SU-DHL-6 (cell line): ENCODE data around the gene PCDHA5.
"Not testable (repeated sequence)": the region's sequence is repeated elsewhere in the genome, so short reads cannot be mapped to it uniquely, and the experiment has no call there.

Experiments used
- EZH2phosphoT487 ChIP-seq: fragments of 200-600 bp; sonication (generic), shearing (Covaris generic); conservative IDR thresholded peaks from 2 replicates; pipeline ENCODE4 v1.6.1; 2018; ENCODE audit warnings: mild to moderate bottlenecking, antibody characterized with exemption, low read length, moderate library complexity, mixed read lengths
- TF ChIP-seq, protein P1 (sequence below): fragments of 200-600 bp; sonication (generic); IDR thresholded peaks from one replicate; pipeline ENCODE4 v1.5.1; 2017; ENCODE audit warnings: antibody characterized with exemption, mild to moderate bottlenecking, low read length, moderate library complexity; ENCODE audit not compliant: insufficient read depth, poor library complexity, severe bottlenecking

DNA sequence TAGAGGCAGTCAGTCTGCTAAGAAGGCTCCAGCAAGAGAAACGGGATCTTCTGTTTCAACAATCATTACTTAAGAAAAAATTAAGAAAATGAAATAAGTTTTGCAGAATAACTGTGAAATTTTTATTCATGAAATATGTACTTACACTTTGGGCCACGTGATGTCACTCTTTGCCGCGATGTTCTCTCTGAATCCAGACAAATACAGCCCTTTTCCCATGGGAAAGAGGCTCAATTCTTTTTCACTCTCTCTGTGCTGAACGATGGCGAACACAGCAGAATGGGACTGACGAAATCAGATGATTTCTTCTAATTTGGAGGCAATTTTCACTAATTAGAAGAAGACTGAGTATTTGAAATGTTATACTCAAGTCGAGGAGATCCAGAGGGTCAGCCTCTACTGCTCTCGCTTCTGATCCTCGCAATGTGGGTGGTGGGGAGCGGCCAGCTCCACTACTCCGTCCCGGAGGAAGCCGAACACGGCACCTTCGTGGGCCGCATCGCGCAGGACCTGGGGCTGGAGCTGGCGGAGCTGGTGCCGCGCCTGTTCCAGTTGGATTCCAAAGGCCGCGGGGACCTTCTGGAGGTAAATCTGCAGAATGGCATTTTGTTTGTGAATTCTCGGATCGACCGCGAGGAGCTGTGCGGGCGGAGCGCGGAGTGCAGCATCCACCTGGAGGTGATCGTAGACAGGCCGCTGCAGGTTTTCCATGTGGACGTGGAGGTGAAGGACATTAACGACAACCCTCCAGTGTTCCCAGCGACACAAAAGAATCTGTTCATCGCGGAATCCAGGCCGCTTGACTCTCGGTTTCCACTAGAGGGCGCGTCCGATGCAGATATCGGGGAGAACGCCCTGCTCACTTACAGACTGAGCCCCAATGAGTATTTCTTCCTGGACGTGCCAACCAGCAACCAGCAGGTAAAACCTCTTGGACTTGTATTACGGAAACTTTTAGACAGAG, 27.0 kb downstream of the PCDHA5 start, which contains the start of gene PCDHA9:
- TF ChIP-seq, protein P1, sequence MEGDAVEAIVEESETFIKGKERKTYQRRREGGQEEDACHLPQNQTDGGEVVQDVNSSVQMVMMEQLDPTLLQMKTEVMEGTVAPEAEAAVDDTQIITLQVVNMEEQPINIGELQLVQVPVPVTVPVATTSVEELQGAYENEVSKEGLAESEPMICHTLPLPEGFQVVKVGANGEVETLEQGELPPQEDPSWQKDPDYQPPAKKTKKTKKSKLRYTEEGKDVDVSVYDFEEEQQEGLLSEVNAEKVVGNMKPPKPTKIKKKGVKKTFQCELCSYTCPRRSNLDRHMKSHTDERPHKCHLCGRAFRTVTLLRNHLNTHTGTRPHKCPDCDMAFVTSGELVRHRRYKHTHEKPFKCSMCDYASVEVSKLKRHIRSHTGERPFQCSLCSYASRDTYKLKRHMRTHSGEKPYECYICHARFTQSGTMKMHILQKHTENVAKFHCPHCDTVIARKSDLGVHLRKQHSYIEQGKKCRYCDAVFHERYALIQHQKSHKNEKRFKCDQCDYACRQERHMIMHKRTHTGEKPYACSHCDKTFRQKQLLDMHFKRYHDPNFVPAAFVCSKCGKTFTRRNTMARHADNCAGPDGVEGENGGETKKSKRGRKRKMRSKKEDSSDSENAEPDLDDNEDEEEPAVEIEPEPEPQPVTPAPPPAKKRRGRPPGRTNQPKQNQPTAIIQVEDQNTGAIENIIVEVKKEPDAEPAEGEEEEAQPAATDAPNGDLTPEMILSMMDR = not testable (repeated sequence)
- TF ChIP-seq EZH2phosphoT487 = not testable (repeated sequence)
